Hematopoietic multipotent progenitor cell treated with erythropoietin and hydrocortisone succinate and interleukin-3 and kit ligand, for 4 days (in vitro differentiated cells): ENCODE results near the gene RBM39.
"Not testable (repeated sequence)": the region's sequence is repeated elsewhere in the genome, so short reads cannot be mapped to it uniquely, and the experiment has no call there.

Experiments used
- DNase-seq: peaks from one replicate; pipeline ENCODE4 v3.0.0-alpha.2; 2015

Gene RBM39

GRCh38 chr20:35724321-35725230 is 17.5 kb downstream of the RBM39 start:
- no peak for DNase-seq

DNA sequence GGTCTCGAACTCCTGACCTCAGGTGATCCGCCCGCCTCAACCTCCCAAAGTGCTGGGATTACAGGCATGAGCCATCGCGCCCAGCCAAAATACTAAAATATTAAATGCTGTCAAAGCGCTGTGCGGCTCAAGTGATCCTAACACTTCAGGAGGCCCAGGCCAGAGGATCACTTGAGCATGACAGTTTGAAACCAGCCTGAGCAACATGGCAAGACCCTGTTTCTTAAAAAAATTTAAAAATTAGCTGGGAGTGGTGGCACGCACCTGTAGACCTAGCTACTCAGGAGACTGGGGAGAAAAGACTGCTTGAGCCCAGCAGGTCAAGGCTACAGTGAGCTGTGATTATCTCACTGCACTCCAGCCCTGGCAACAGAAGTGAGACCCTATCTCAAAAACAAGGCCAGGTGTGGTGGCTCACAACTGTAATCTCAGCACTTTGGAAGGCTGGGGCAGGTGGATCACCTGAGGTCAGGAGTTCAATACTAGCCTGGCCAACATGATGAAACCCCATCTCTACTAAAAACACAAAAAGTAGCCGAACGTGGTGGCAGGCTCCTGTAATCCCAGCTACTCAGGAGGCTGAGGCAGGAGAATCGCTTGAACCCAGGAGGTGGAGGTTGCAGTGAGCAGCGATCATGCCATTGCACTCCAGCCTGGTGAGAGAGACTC is 18.3 kb downstream of the RBM39 start:
- not testable (repeated sequence) for DNase-seq

DNA sequence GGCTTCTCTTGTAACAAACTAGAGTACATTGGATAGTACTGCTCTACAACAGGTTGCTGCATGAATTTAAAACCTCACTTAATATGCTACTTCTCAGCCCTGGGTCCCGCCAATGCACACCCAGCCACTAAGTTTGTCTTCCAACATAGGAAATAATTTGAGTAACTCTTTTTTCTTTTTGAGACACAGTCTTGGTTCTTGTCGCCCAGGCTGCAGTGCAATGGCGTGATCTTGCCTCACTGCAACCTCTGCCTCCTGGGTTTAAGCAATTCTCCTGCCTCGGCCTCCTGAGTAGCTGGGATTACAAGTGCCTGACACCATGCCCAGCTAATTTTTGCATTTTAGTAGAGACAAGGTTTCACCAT is 18.8 kb downstream of the RBM39 start:
- not testable (repeated sequence) for DNase-seq

GRCh38 chr20:35721621-35722020 is 20.4 kb downstream of the RBM39 start:
- DNase-seq: no peak

DNA sequence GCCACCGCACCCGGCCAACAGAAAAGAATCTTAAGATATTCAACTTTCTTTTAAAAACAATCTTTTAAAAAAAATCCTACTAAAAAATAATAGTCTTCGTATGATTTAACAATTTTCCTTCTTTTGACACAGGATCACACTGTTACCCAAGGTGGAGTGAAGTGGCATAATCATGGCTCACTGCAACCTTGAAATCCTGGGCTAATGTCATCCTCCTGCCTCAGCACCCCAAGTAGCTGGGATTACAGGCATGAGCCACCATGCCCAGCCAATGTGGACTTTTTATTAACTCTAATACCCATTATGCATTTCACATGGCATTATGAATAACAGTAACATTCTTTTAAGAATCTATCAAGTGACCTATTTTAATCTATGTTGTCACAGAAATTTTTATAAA is 20.8 kb downstream of the RBM39 start:
- DNase-seq: no peak

- no peak for DNase-seq
Measured at GRCh38 chr20:35720165-35721123, 21.6 kb downstream of the RBM39 start.

GRCh38 chr20:35719717-35720116 is 22.3 kb downstream of the RBM39 start:
- no peak for DNase-seq

- no peak for DNase-seq
Measured at GRCh38 chr20:35718972-35719635, 23.0 kb downstream of the RBM39 start.

DNA sequence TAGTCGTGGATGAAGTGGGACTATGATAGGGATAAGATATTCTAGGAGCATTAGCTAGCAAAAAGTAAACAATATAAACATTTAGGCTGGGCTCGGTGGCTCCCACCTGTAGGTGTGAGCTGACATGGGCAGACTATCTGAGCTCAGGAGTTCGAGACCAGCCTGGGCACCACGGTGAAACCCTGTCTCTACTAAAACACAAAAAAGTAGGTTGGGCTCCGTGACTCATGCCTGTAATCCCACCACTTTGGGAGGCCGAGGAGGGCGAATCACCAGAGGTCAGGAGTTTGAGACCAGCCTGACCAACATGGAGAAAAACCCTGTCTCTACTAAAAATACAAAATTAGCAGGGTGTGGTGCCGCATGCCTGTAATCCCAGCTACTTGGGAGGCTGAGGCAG is 23.7 kb downstream of the RBM39 start:
- DNase-seq: not testable (repeated sequence)

DNA sequence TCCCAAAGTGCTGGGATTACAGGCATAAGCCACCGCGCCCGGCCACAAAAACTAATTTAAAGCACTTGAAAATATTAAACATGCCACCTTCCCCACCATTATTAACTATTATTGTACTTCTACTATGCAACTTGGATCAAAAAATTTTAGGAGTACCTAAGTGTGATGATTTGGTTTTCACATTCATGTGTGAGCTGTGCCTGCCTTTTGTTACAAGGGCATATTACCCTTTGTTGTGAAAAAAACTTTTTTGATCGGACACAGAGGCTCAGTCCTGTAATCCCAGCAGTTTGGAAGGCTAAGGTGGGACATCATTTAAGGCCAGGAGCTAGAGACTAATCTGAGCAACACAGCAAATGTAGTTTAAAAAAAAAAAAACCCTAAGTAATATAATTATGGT is 25.7 kb downstream of the RBM39 start:
- no peak for DNase-seq

- DNase-seq: no peak
Measured at GRCh38 chr20:35715652-35716051, 26.4 kb downstream of the RBM39 start.

- DNase-seq: no peak
Measured at GRCh38 chr20:35714127-35714526, 27.9 kb downstream of the RBM39 start.

- not testable (repeated sequence) for DNase-seq
Measured at GRCh38 chr20:35713120-35713519, 28.9 kb downstream of the RBM39 start.

GRCh38 chr20:35711588-35712209 is 30.4 kb downstream of the RBM39 start:
- no peak for DNase-seq

DNA sequence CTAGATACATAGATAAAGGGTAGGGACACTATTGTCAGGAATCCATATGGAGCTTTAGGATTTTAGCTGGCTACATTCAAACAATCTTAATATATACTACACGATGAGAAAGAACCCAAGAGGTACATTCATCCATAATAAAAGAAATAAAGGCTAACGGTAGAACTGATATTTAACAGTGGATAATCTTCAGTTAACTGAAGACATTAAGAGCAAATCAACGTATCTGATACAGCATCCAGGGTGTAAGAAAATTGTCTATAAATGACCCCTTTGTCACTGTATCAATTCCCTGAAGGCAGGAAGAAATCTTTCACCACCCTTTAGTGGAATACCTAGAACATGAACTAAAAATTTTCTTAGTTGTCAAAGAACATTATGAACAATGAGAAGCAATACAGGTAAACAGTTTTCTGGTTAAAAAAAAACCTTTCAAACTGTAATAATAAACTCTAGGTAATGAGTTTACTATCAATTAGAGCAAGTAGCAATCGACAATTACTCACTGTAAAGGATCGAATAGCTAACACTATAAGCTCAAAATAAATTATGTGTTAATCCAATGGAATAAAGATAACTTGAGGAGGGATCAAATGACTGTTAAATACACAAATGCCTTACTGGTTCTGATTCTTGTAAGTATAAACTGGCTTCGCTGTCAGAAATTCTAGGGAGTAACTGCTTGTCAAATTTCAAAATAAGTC is 31.0 kb downstream of the RBM39 start:
- no peak for DNase-seq

GRCh38 chr20:35710039-35710438 is 32.0 kb downstream of the RBM39 start:
- no peak for DNase-seq

- DNase-seq: no peak
Measured at GRCh38 chr20:35709259-35709658, 32.8 kb downstream of the RBM39 start.

GRCh38 chr20:35708502-35708901 is 33.6 kb downstream of the RBM39 start:
- DNase-seq: no peak

GRCh38 chr20:35706591-35707529 is 35.2 kb downstream of the RBM39 start:
- not testable (repeated sequence) for DNase-seq

DNA sequence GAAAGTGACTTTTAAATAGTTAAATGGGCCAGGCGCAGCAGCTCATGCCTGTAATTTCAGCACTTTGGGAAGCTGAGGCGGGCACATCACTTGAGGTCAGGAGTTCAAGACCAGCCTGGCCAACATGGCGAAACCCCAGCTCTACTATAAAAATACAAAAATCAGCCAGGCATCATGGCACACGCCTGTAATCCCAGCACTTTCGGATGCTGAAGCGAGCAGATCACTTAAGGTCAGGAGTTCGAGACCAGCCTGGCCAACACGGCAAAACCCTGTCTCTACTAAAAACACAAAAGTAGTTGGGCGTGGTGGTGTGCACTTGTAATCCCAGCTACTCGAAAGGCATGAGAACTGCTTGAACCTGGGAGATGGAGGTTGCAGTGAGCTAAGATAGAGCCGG is 36.2 kb downstream of the RBM39 start:
- not testable (repeated sequence) for DNase-seq
